Measurements from ENCODE around the gene FGF12.

FGF12 gene

GRCh38 chr3:192566706-192567290 is 160.5 kb downstream of the FGF12 start:
- no peak overlapping the region for H3K4me2 ChIP-seq (ENCODE audit: low read depth, low read length, poor library complexity, severe bottlenecking)
- H2AFZ ChIP-seq (ENCODE audit: low read depth, low read length, severe bottlenecking) = no peak overlapping the region
- no peaks in the 10 kb centered on the region for H3K36me3 ChIP-seq (ENCODE audit: low read length)
- H3K4me3 ChIP-seq (ENCODE audit: insufficient read depth, low read length, poor library complexity, severe bottlenecking) = no peak overlapping the region
- no peaks in the 10 kb centered on the region for H3F3A ChIP-seq (ENCODE audit: insufficient read depth)
- no peaks in the 10 kb centered on the region for H4K20me1 ChIP-seq (ENCODE audit: low read depth, low read length)
- H3K79me2 ChIP-seq (ENCODE audit: insufficient read depth, low read length) = no peaks in the 10 kb centered on the region
- H3K9me2 ChIP-seq (replicated peaks; ENCODE audit: insufficient read depth, low read length) = no peaks in the 10 kb centered on the region
- TF ChIP-seq EZH2phosphoT487 (conservative IDR thresholded peaks at IDR 0.05; ENCODE audit: low read length) (no peak), CTCF (IDR thresholded peaks at IDR 0.05; ENCODE audit: insufficient read depth, low read length, poor library complexity, severe bottlenecking) (peak; percentile 54)
- no peaks in the 10 kb centered on the region for H3K9me3 ChIP-seq (ENCODE audit: insufficient read depth, low read length)
- no peak overlapping the region for H3K9ac ChIP-seq (ENCODE audit: low read length)
- H3K27ac ChIP-seq (ENCODE audit: low read depth, low read length) = no peak overlapping the region
- no peaks in the 10 kb centered on the region for H3K27me3 ChIP-seq (ENCODE audit: low read length)

- H3K27me3 ChIP-seq (ENCODE audit: low read length) = no peaks in the 10 kb centered on the region
- H3K9ac ChIP-seq (ENCODE audit: low read length) = no peak overlapping the region
- no peaks in the 10 kb centered on the region for H3K79me2 ChIP-seq (ENCODE audit: insufficient read depth, low read length)
- no peak overlapping the region for H3K4me3 ChIP-seq (ENCODE audit: insufficient read depth, low read length, poor library complexity, severe bottlenecking)
- no peaks in the 10 kb centered on the region for H3K9me3 ChIP-seq (ENCODE audit: insufficient read depth, low read length)
- no peaks in the 10 kb centered on the region for H3K36me3 ChIP-seq (ENCODE audit: low read length)
- H4K20me1 ChIP-seq (ENCODE audit: low read depth, low read length) = no peaks in the 10 kb centered on the region
- H3K4me2 ChIP-seq (ENCODE audit: low read depth, low read length, poor library complexity, severe bottlenecking) = no peak overlapping the region
- no peak overlapping the region for H2AFZ ChIP-seq (ENCODE audit: low read depth, low read length, severe bottlenecking)
- no peak overlapping the region for H3K27ac ChIP-seq (ENCODE audit: low read depth, low read length)
- H3K9me2 ChIP-seq (replicated peaks; ENCODE audit: insufficient read depth, low read length) = no peaks in the 10 kb centered on the region
- H3F3A ChIP-seq (ENCODE audit: insufficient read depth) = no peaks in the 10 kb centered on the region
- TF ChIP-seq EZH2phosphoT487 (conservative IDR thresholded peaks at IDR 0.05; ENCODE audit: low read length) (no peak), CTCF (IDR thresholded peaks at IDR 0.05; ENCODE audit: insufficient read depth, low read length, poor library complexity, severe bottlenecking) (no peak)
Observed at GRCh38 chr3:192564611-192565010, 162.7 kb downstream of the FGF12 start.

GRCh38 chr3:192563417-192563816 is 163.9 kb downstream of the FGF12 start:
- Histone ChIP-seq H3K9me2 (replicated peaks; ENCODE audit: insufficient read depth, low read length) (no peaks in the 10 kb centered on the region), H3K9ac (ENCODE audit: low read length) (no peak overlapping the region), H3K27ac (ENCODE audit: low read depth, low read length) (no peak overlapping the region), H3K79me2 (ENCODE audit: insufficient read depth, low read length) (no peaks in the 10 kb centered on the region), H4K20me1 (ENCODE audit: low read depth, low read length) (no peaks in the 10 kb centered on the region), H3K27me3 (ENCODE audit: low read length) (no peaks in the 10 kb centered on the region), H3K36me3 (ENCODE audit: low read length) (no peaks in the 10 kb centered on the region), H2AFZ (ENCODE audit: low read depth, low read length, severe bottlenecking) (no peak overlapping the region), H3F3A (ENCODE audit: insufficient read depth) (no peaks in the 10 kb centered on the region), H3K4me2 (ENCODE audit: low read depth, low read length, poor library complexity, severe bottlenecking) (no peak overlapping the region), H3K9me3 (ENCODE audit: insufficient read depth, low read length) (no peaks in the 10 kb centered on the region), H3K4me3 (ENCODE audit: insufficient read depth, low read length, poor library complexity, severe bottlenecking) (no peak overlapping the region)
- no peak for TF ChIP-seq CTCF (IDR thresholded peaks at IDR 0.05; ENCODE audit: insufficient read depth, low read length, poor library complexity, severe bottlenecking)

All from SU-DHL-6 (cell line).